Coronary artery (tissue), 2 donors: ENCODE measurements around the gene GRIN3A.

Source experiments
- DNase-seq: peaks from one replicate; pipeline ENCODE4 v3.0.0-alpha.2; 2017; ENCODE audit warnings: low spot score
- H3K27ac ChIP-seq, 2 donors: fragments of 200-600 bp; sonication (generic); one replicate each; pipeline ENCODE4 v1.5.1; 2016 to 2019
- H3K4me3 ChIP-seq: fragments of 200-600 bp; sonication (generic); 2 replicates; pipeline ENCODE4 v1.5.1; 2016; ENCODE audit warnings: mild to moderate bottlenecking, moderate library complexity
- CTCF ChIP-seq: fragments of 200-600 bp; sonication (generic); IDR thresholded peaks from one replicate; pipeline ENCODE4 v1.5.1; 2019; ENCODE audit warnings: antibody characterized with exemption

Gene GRIN3A

GRCh38 chr9:101543098-101543735 lies 195.2 kb downstream of the GRIN3A start:
- no peak for TF ChIP-seq CTCF
- Histone ChIP-seq H3K27ac (no peak overlapping the region), H3K4me3 (no peak overlapping the region)
- DNase-seq = no peak

DNA sequence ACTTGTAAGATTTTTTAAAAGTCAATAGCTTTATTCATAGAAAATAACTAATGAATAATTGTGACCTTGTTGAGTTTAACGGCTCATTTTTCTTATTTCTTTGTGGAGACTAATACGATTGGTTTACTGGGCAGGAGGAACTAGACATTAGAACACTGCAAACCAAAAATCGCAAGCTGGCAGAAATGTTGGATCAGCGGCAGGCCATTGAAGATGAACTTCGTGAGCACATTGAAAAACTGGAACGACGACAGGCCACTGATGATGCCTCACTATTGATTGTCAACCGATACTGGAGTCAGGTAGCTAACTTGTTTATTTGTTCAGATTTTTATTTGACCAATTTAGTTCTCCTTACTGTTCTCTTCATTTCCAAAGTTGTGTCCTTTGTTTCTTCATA lies 198.4 kb downstream of the GRIN3A start:
- no peak for TF ChIP-seq CTCF
- no peak for DNase-seq
- H3K4me3 ChIP-seq = no peak overlapping the region
- no peak overlapping the region for H3K27ac ChIP-seq

DNA sequence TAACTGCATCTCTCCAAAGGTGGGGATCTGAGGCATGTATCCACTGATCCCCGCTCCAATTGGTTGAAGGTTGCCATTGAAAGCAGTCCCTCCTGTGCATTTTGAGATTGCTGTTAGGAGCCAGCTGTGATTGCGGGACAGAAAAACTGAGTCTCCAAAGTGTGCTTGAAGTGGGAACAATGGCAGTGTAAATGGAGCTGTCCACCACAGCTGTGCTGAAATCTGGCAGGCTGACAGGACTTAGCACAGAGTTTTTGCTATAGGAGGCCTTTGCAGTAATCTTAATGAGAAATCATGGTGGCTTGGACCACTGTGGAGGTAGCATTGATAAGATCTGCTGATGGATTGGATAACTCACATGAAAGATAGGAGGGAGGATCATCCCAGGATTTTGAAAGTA lies 201.5 kb downstream of the GRIN3A start:
- DNase-seq = no peak
- no peak for TF ChIP-seq CTCF
- H3K4me3 ChIP-seq = no peak overlapping the region
- no peak overlapping the region for H3K27ac ChIP-seq

GRCh38 chr9:101536351-101536750 lies 202.1 kb downstream of the GRIN3A start:
- no peak for DNase-seq
- TF ChIP-seq CTCF = no peak
- Histone ChIP-seq H3K27ac (no peak overlapping the region), H3K4me3 (no peak overlapping the region)

GRCh38 chr9:101533334-101534204 lies 204.9 kb downstream of the GRIN3A start, which contains the start of gene RNF20:
Gene RNF20 (plus strand): TSS chr9:101533853. CDS start chr9:101535424, 1,571 bp downstream.
- no peak for TF ChIP-seq CTCF
- peak; percentile 100 for DNase-seq
- H3K4me3 ChIP-seq = peak within 1 kb of the TSS; percentile 89
- H3K27ac ChIP-seq = peak within 1 kb of the TSS; percentile 94 to 96

GRCh38 chr9:101530076-101530711 lies 208.3 kb downstream of the GRIN3A start:
- TF ChIP-seq CTCF = peak; percentile 67
- Histone ChIP-seq H3K27ac (no peak overlapping the region), H3K4me3 (no peak overlapping the region)
- DNase-seq = no peak
